Activated CD8-positive, alpha-beta T cell treated with anti-CD3 and anti-CD28 coated beads, Interleukin-2, amount 10 ng/mL, durations not matched to agents 7 days and 5 days (primary cell): ENCODE data around the gene ANXA2R. TPM values are rescaled to one million over a fixed set of nuclear protein-coding genes. Genes with fewer than 3 reads are reported as not detected.
"Not testable (repeated sequence)": the region's sequence is repeated elsewhere in the genome, so short reads cannot be mapped to it uniquely, and the experiment has no call there.

Experiments used
- ATAC-seq: fragments of 150-1000 bp; cut with Tn5 transposase; one replicate; pipeline ENCODE4 v1.10.0; 2021; ENCODE audit warnings: moderate library complexity
- CTCF ChIA-PET: fragments of 350-600 bp; sonication (Branson Sonifier 250); formaldehyde crosslinking; loops from one replicate; lab custom pipeline; 2021; ENCODE audit warnings: antibody characterized with exemption; lab: Charles Lee
- POLR2A ChIA-PET: fragments of 350-600 bp; sonication (Branson Sonifier 250); formaldehyde crosslinking; loops from one replicate; lab custom pipeline; 2021; ENCODE audit warnings: antibody characterized with exemption; lab: Charles Lee
- DNase-seq: peaks from one replicate; pipeline ENCODE4 v3.0.0-alpha.2; 2020
- H3K27ac Mint-ChIP-seq: one replicate; pipeline ENCODE4 v1.8.0; 2021; ENCODE audit warnings: mild to moderate bottlenecking, mixed read lengths
- H3K27me3 Mint-ChIP-seq: one replicate; pipeline ENCODE4 v1.8.0; 2021; ENCODE audit warnings: low read depth, mixed read lengths
- H3K36me3 Mint-ChIP-seq: one replicate; pipeline ENCODE4 v1.8.0; 2021; ENCODE audit warnings: low read depth, mixed read lengths
- H3K4me1 Mint-ChIP-seq: one replicate; pipeline ENCODE4 v1.8.0; 2021; ENCODE audit warnings: low read depth, mixed read lengths
- H3K4me3 Mint-ChIP-seq: one replicate; pipeline ENCODE4 v1.8.0; 2021; ENCODE audit warnings: mild to moderate bottlenecking, mixed read lengths
- H3K9me3 Mint-ChIP-seq: one replicate; pipeline ENCODE4 v1.8.0; 2022; ENCODE audit warnings: mixed read lengths; ENCODE audit not compliant: insufficient read depth
- total RNA-seq, 2 experiments: library from RNA; stranded (reverse); gene quantifications; one replicate each; pipeline ENCODE4 v1.2.3, GENCODE V29; 2021

Gene ANXA2R
- total RNA-seq, 2 experiments from 2014 or later: 28.0 to 29.3 TPM

- DNase-seq (peak; percentile 72), ATAC-seq (peak; percentile 52)
- H3K27ac Mint-ChIP-seq: peak overlapping the region; percentile 21
- H3K4me3 Mint-ChIP-seq: no peak overlapping the region
- ChIA-PET POLR2A (interaction anchor here (0.9 to 1.4 kb wide), 5 partner anchors 48 to 410 kb away, joined by 3 to 5 read pairs (median 3); partner anchors contain the start of gene HMGCS1), CTCF (interaction anchor here (0.6 to 2.3 kb wide), 18 partner anchors 9 to 412 kb away, joined by 3 to 18 read pairs (median 4); partner anchors contain the start of genes HMGCS1, TMEM267 and ZNF131)
- H3K27me3 Mint-ChIP-seq: no peaks in the 10 kb centered on the region
- no peaks in the 10 kb centered on the region for H3K9me3 Mint-ChIP-seq
- H3K36me3 Mint-ChIP-seq: peaks cover 61% of the 10 kb centered on the region
- H3K4me1 Mint-ChIP-seq: peaks cover 47% of the 10 kb centered on the region
Measured at GRCh38 chr5:43073597-43074546, 33.8 kb upstream of the ANXA2R start.

GRCh38 chr5:43069401-43069720 lies 29.2 kb upstream of the ANXA2R start:
- POLR2A ChIA-PET: interaction anchor here (0.9 to 6.0 kb wide), 5 partner anchors 28 to 76 kb away, joined by 4 to 136 read pairs (median 7); partner anchors contain the start of gene ZNF131
- H3K9me3 Mint-ChIP-seq, ATAC-seq, H3K27ac Mint-ChIP-seq, H3K27me3 Mint-ChIP-seq, DNase-seq: not testable (repeated sequence)
- Mint-ChIP-seq H3K4me1 (peaks cover 47% of the 10 kb centered on the region), H3K4me3 (peak overlapping the region; percentile 48), H3K36me3 (peaks cover 51% of the 10 kb centered on the region)
- CTCF ChIA-PET: interaction anchor here (1.2 to 5.8 kb wide), 3 partner anchors 37 to 237 kb away, joined by 3 to 26 read pairs (median 15); no protein-coding TSS in a partner anchor

- CTCF ChIA-PET: interaction anchor here (1.1 to 5.8 kb wide), 10 partner anchors 26 to 416 kb away, joined by 3 to 26 read pairs (median 6); partner anchors contain the start of genes HMGCS1, TMEM267 and ZNF131
- ATAC-seq (no peak), DNase-seq (no peak)
- no peaks in the 10 kb centered on the region for H3K27me3 Mint-ChIP-seq
- POLR2A ChIA-PET: interaction anchor here (0.8 to 6.0 kb wide), 16 partner anchors 14 to 321 kb away, joined by 3 to 243 read pairs (median 9); partner anchors contain the start of genes ANXA2R, HMGCS1 and ZNF131
- H3K9me3 Mint-ChIP-seq: no peaks in the 10 kb centered on the region
- peaks cover 42% of the 10 kb centered on the region for H3K4me1 Mint-ChIP-seq
- H3K4me3 Mint-ChIP-seq: peak overlapping the region; percentile 94
- peaks cover 41% of the 10 kb centered on the region for H3K36me3 Mint-ChIP-seq
- H3K27ac Mint-ChIP-seq: peak overlapping the region; percentile 99
Measured at GRCh38 chr5:43068037-43068436, 27.9 kb upstream of the ANXA2R start.

GRCh38 chr5:43066799-43067741 lies 27.0 kb upstream of the ANXA2R start:
- no peaks in the 10 kb centered on the region for H3K27me3 Mint-ChIP-seq
- peaks cover 43% of the 10 kb centered on the region for H3K4me1 Mint-ChIP-seq
- ATAC-seq: peak; percentile 59
- H3K4me3 Mint-ChIP-seq: peak overlapping the region; percentile 94
- peaks cover 37% of the 10 kb centered on the region for H3K36me3 Mint-ChIP-seq
- H3K27ac Mint-ChIP-seq: peak overlapping the region; percentile 99
- POLR2A ChIA-PET: interaction anchor here (0.6 to 6.0 kb wide), 20 partner anchors 9 to 417 kb away, joined by 3 to 243 read pairs (median 7); partner anchors contain the start of genes ANXA2R, TMEM267 and ZNF131
- DNase-seq: peak; percentile 91
- H3K9me3 Mint-ChIP-seq: no peaks in the 10 kb centered on the region
- CTCF ChIA-PET: interaction anchor here (1.4 to 5.8 kb wide), 12 partner anchors 25 to 417 kb away, joined by 5 to 54 read pairs (median 8); partner anchors contain the start of genes HMGCS1 and TMEM267

- ATAC-seq: peak; percentile 48
- peaks cover 33% of the 10 kb centered on the region for H3K36me3 Mint-ChIP-seq
- H3K27me3 Mint-ChIP-seq: no peaks in the 10 kb centered on the region
- ChIA-PET POLR2A (interaction anchor here (0.6 to 6.0 kb wide), 22 partner anchors 10 to 418 kb away, joined by 3 to 243 read pairs (median 6); partner anchors contain the start of genes ANXA2R, HMGCS1, TMEM267 and ZNF131), CTCF (interaction anchor here (1.0 to 5.8 kb wide), 14 partner anchors 20 to 418 kb away, joined by 3 to 54 read pairs (median 7); partner anchors contain the start of gene TMEM267)
- H3K4me3 Mint-ChIP-seq: peak overlapping the region; percentile 94
- H3K27ac Mint-ChIP-seq: peak overlapping the region; percentile 99
- peak; percentile 80 for DNase-seq
- no peaks in the 10 kb centered on the region for H3K9me3 Mint-ChIP-seq
- H3K4me1 Mint-ChIP-seq: peaks cover 43% of the 10 kb centered on the region
Measured at GRCh38 chr5:43065948-43066798, 26.1 kb upstream of the ANXA2R start.

- Mint-ChIP-seq H3K4me3 (peak overlapping the region; percentile 94), H3K36me3 (peaks cover 26% of the 10 kb centered on the region), H3K9me3 (no peaks in the 10 kb centered on the region), H3K27ac (peak overlapping the region; percentile 99), H3K27me3 (no peaks in the 10 kb centered on the region), H3K4me1 (peaks cover 37% of the 10 kb centered on the region)
- ATAC-seq: no peak
- POLR2A ChIA-PET: interaction anchor here (0.6 to 6.0 kb wide), 25 partner anchors 15 to 418 kb away, joined by 3 to 243 read pairs (median 6); partner anchors contain the start of genes ANXA2R, HMGCS1, TMEM267 and ZNF131
- CTCF ChIA-PET: interaction anchor here (0.6 to 5.8 kb wide), 21 partner anchors 8 to 419 kb away, joined by 3 to 54 read pairs (median 6); partner anchors contain the start of gene TMEM267
- DNase-seq: peak; percentile 41
Measured at GRCh38 chr5:43065387-43065947, 25.3 kb upstream of the ANXA2R start.

- ChIA-PET CTCF (interaction anchor here (1.0 to 3.7 kb wide), 12 partner anchors 10 to 243 kb away, joined by 3 to 54 read pairs (median 8); no protein-coding TSS in a partner anchor), POLR2A (interaction anchor here (0.6 to 6.0 kb wide), 14 partner anchors 9 to 420 kb away, joined by 3 to 243 read pairs (median 16); partner anchors contain the start of genes ANXA2R and TMEM267)
- peak overlapping the region; percentile 8 for H3K4me3 Mint-ChIP-seq
- no peaks in the 10 kb centered on the region for H3K9me3 Mint-ChIP-seq
- H3K27me3 Mint-ChIP-seq: no peaks in the 10 kb centered on the region
- no peak overlapping the region for H3K27ac Mint-ChIP-seq
- H3K4me1 Mint-ChIP-seq: peaks cover 27% of the 10 kb centered on the region
- DNase-seq: no peak
- peaks cover 29% of the 10 kb centered on the region for H3K36me3 Mint-ChIP-seq
- ATAC-seq: no peak
Measured at GRCh38 chr5:43063721-43064171, 23.6 kb upstream of the ANXA2R start.

GRCh38 chr5:43061352-43062075 lies 21.4 kb upstream of the ANXA2R start:
- H3K27ac Mint-ChIP-seq: no peak overlapping the region
- peaks cover 16% of the 10 kb centered on the region for H3K4me1 Mint-ChIP-seq
- no peaks in the 10 kb centered on the region for H3K9me3 Mint-ChIP-seq
- ChIA-PET POLR2A (interaction anchor here (0.8 to 2.1 kb wide), 3 partner anchors 12 to 21 kb away, joined by 3 to 10 read pairs (median 3); no protein-coding TSS in a partner anchor), CTCF (interaction anchor here (1.0 to 1.8 kb wide), 5 partner anchors 11 to 153 kb away, joined by 3 to 5 read pairs (median 3); no protein-coding TSS in a partner anchor)
- peaks cover 17% of the 10 kb centered on the region for H3K36me3 Mint-ChIP-seq
- H3K4me3 Mint-ChIP-seq: no peak overlapping the region
- ATAC-seq (no peak), DNase-seq (no peak)
- no peaks in the 10 kb centered on the region for H3K27me3 Mint-ChIP-seq

- POLR2A ChIA-PET, H3K27ac Mint-ChIP-seq, DNase-seq, H3K4me3 Mint-ChIP-seq, H3K27me3 Mint-ChIP-seq, ATAC-seq, CTCF ChIA-PET: not testable (repeated sequence)
- peaks cover 25% of the 10 kb centered on the region for H3K36me3 Mint-ChIP-seq
- H3K9me3 Mint-ChIP-seq: peaks cover 13% of the 10 kb centered on the region
- H3K4me1 Mint-ChIP-seq: peaks cover 16% of the 10 kb centered on the region
Measured at GRCh38 chr5:43060020-43060419, 19.9 kb upstream of the ANXA2R start.
